Calu3 (cell line): ENCODE results near the gene KCNG2. TPM values are rescaled to one million over a fixed set of nuclear protein-coding genes. Genes with fewer than 3 reads are reported as not detected.

ENCODE experiments used
- BruUV-seq: library from RNA; stranded (reverse); fragments of 400-500 nt; replicated peaks from 2 replicates; lab custom pipeline; 2021; lab: Mats Ljungman, UMichigan
- CTCF ChIA-PET: fragments of 300-600 bp; sonication (Branson Sonifier 250); formaldehyde crosslinking; loops from one replicate; lab custom pipeline; 2022; ENCODE audit warnings: antibody characterized with exemption; lab: Charles Lee
- DNase-seq: peaks from one replicate; pipeline ENCODE4 v3.0.0; 2022
- H3K27ac Mint-ChIP-seq: one replicate; pipeline ENCODE4 v1.8.0; 2022; ENCODE audit warnings: mixed read lengths; ENCODE audit not compliant: unreplicated experiment
- H3K27me3 Mint-ChIP-seq: one replicate; pipeline ENCODE4 v1.8.0; 2022; ENCODE audit warnings: mixed read lengths; ENCODE audit not compliant: unreplicated experiment
- H3K36me3 Mint-ChIP-seq: one replicate; pipeline ENCODE4 v1.8.0; 2022; ENCODE audit warnings: mild to moderate bottlenecking, moderate library complexity, mixed read lengths; ENCODE audit not compliant: insufficient read depth, unreplicated experiment
- H3K4me1 Mint-ChIP-seq: one replicate; pipeline ENCODE4 v1.8.0; 2022; ENCODE audit warnings: mild to moderate bottlenecking, low read depth, mixed read lengths; ENCODE audit not compliant: unreplicated experiment
- H3K4me3 Mint-ChIP-seq: one replicate; pipeline ENCODE4 v1.8.0; 2022; ENCODE audit warnings: mild to moderate bottlenecking, low read depth, moderate library complexity, mixed read lengths; ENCODE audit not compliant: unreplicated experiment
- H3K9me3 Mint-ChIP-seq: one replicate; pipeline ENCODE4 v1.8.0; 2022; ENCODE audit warnings: low read depth, mixed read lengths; ENCODE audit not compliant: unreplicated experiment
- intact Hi-C: fragments of 100-400 bp; cut with micrococcal nuclease; formaldehyde crosslinking; loops from one replicate; pipeline ENCODE4 v1.10.0; 2022; ENCODE audit not compliant: unreplicated experiment
- total RNA-seq: library from RNA; stranded (reverse); gene quantifications from 2 replicates; pipeline ENCODE4 v1.2.3, GENCODE V29; 2022
- TF ChIP-seq, protein P1 (sequence below): fragments of 200-600 bp; IDR thresholded peaks from one replicate; pipeline ENCODE4 v1.8.0; 2022; ENCODE audit warnings: antibody characterized with exemption; ENCODE audit not compliant: unreplicated experiment

Gene KCNG2
- total RNA-seq, 1 experiment from 2014 or later = not detected

- Mint-ChIP-seq H3K4me3 (no peak overlapping the region), H3K9me3 (no peaks in the 10 kb centered on the region), H3K36me3 (no peaks in the 10 kb centered on the region), H3K4me1 (no peaks in the 10 kb centered on the region), H3K27ac (no peak overlapping the region), H3K27me3 (no peaks in the 10 kb centered on the region)
- CTCF ChIA-PET = no interaction called here
- intact Hi-C loops = no loop called here
- BruUV-seq = no TSS peak
- no peak for DNase-seq
- TF ChIP-seq, protein P1, sequence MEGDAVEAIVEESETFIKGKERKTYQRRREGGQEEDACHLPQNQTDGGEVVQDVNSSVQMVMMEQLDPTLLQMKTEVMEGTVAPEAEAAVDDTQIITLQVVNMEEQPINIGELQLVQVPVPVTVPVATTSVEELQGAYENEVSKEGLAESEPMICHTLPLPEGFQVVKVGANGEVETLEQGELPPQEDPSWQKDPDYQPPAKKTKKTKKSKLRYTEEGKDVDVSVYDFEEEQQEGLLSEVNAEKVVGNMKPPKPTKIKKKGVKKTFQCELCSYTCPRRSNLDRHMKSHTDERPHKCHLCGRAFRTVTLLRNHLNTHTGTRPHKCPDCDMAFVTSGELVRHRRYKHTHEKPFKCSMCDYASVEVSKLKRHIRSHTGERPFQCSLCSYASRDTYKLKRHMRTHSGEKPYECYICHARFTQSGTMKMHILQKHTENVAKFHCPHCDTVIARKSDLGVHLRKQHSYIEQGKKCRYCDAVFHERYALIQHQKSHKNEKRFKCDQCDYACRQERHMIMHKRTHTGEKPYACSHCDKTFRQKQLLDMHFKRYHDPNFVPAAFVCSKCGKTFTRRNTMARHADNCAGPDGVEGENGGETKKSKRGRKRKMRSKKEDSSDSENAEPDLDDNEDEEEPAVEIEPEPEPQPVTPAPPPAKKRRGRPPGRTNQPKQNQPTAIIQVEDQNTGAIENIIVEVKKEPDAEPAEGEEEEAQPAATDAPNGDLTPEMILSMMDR = no peak
Observed at GRCh38 chr18:79805211-79805887, 7.6 kb downstream of the KCNG2 start.

DNA sequence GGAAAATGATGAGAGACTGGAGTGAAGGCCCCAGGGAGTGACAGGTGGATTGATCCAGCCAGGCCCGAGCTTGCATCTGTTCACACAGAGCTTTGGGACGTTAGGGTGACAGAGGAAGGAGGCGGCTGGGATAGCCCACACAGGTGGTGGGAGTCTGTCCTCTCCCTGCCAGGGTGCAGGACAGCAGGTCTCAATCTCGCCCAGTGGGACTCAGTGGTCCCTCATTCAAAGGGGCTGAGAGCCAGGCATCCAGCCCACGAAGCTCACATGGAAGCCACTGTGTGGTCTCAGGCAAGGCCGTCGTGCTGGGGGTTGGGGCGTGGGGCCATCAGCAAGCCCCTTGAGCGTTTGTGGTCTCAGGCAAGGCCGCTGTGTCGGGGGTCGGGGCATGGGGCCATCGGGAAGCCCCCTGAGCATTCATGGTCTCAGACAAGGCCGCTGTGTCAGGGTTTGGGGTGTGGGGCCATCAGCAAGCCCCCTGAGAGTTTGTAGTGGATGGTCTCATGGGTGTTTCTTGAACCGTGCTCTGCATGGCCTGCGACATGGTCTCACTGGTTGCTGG lies 8.3 kb downstream of the KCNG2 start:
- intact Hi-C loops = no loop called here
- Mint-ChIP-seq H3K27me3 (no peaks in the 10 kb centered on the region), H3K9me3 (peaks cover 3% of the 10 kb centered on the region), H3K36me3 (no peaks in the 10 kb centered on the region), H3K27ac (no peak overlapping the region), H3K4me1 (no peaks in the 10 kb centered on the region), H3K4me3 (no peak overlapping the region)
- DNase-seq = no peak
- TF ChIP-seq, protein P1 = no peak
- CTCF ChIA-PET = no interaction called here
- no TSS peak for BruUV-seq

DNA sequence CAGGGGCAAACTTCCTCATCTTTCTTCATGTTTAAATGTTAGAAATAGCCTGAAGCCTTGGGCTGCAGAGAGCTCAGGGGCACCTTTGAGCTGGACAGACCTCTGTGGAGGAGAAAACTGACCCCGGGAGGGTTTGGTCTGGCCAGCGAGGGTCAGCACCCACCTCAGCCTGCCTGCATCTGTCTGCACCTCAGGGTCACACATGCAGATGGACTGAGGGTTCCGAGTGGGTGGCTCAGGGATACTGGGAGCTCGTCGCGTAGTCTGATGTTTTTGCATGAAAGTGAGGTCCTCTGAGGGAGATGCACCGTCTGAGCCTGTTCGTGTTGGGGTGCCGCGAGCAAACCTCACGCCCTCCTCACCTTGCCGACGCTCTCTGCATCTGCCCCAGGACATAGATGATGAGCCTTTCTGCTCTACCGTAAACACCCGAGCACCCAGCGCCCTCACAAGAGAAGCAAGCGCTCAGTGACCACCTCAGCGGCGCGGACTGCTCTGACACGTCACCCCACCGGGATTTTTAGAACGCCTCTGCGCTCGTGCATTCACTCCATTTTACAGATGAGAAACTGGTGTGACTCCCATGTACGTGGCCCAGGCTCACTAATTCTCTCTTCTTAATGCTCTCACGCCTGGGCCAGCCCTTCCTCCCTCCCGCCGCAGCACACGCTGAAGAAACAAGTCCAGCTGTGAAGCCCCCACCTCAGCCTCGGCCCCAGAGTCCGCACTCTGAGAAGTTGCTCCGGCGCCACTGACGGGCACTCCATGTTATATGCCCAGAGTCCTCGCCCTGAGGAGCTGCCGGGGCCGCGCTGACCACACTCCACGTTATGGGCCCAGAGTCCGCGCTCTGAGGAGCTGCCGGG lies 9.5 kb downstream of the KCNG2 start:
- BruUV-seq = no TSS peak
- TF ChIP-seq, protein P1 = no peak
- Mint-ChIP-seq H3K4me3 (no peak overlapping the region), H3K27ac (no peak overlapping the region), H3K27me3 (no peaks in the 10 kb centered on the region), H3K36me3 (no peaks in the 10 kb centered on the region), H3K4me1 (no peaks in the 10 kb centered on the region), H3K9me3 (peaks cover 7% of the 10 kb centered on the region)
- CTCF ChIA-PET = no interaction called here
- intact Hi-C loops = no loop called here
- DNase-seq = no peak

GRCh38 chr18:79809482-79810192 lies 11.9 kb downstream of the KCNG2 start:
- Mint-ChIP-seq H3K4me1 (no peaks in the 10 kb centered on the region), H3K27me3 (no peaks in the 10 kb centered on the region), H3K9me3 (peaks cover 7% of the 10 kb centered on the region), H3K27ac (no peak overlapping the region), H3K36me3 (no peaks in the 10 kb centered on the region), H3K4me3 (no peak overlapping the region)
- no peak for DNase-seq
- CTCF ChIA-PET = no interaction called here
- intact Hi-C loops = no loop called here
- no TSS peak for BruUV-seq
- TF ChIP-seq, protein P1 = no peak
